ENCODE measurements around the gene AP1S2. TPM values are rescaled to one million over a fixed set of nuclear protein-coding genes. Genes with fewer than 3 reads are reported as not detected.

The AP1S2 gene
- polyA plus RNA-seq, 1 of the 3 experiments (the other 2 are of a cell fraction): 17.7 TPM

- no peak for DNase-seq
- 26% methylated on average over 3 of the region's 3 CpGs for WGBS (ENCODE audit: low lambda C conversion rate)
- TF ChIP-seq CTCF (IDR thresholded peaks at IDR 0.05) (no peak), CHD2 (IDR thresholded peaks at IDR 0.05; ENCODE audit: low read length, partially characterized antibody) (no peak), NFIC (IDR thresholded peaks at IDR 0.05; ENCODE audit: borderline replicate concordance) (no peak), RAD21 (IDR thresholded peaks at IDR 0.05; ENCODE audit: low read length) (no peak), MEF2A (IDR thresholded peaks at IDR 0.05; ENCODE audit: borderline replicate concordance, low read depth) (no peak), ZBTB33 (IDR thresholded peaks at IDR 0.05; ENCODE audit: borderline replicate concordance, low read depth) (no peak), RXRA (IDR thresholded peaks at IDR 0.05; ENCODE audit: borderline replicate concordance, low read depth) (no peak), TEAD4 (IDR thresholded peaks at IDR 0.05; ENCODE audit: borderline replicate concordance, insufficient read depth) (no peak), TAF1 (IDR thresholded peaks at IDR 0.05; ENCODE audit: borderline replicate concordance, low read depth, low read length) (no peak), REST (IDR thresholded peaks at IDR 0.05; ENCODE audit: low read depth, low read length) (no peak)
- ChIA-PET POLR2A (no interaction called here), CTCF (no interaction called here)
- Histone ChIP-seq H2AFZ (ENCODE audit: low read depth) (no peak overlapping the region), H3K9me3 (no peaks in the 10 kb centered on the region), H3K36me3 (replicated peaks in 1 of 2; ENCODE audit: control insufficient read depth in 1 of 2, insufficient read depth in 2 of 2, low read length in 1 of 2) (no peaks in the 10 kb centered on the region), H3K9me2 (no peaks in the 10 kb centered on the region), H3K27me3 (ENCODE audit: insufficient read depth) (peaks cover 12% of the 10 kb centered on the region; the same call in 1 of the 2 replicates), H3K4me2 (no peak overlapping the region), H3K9ac (no peak overlapping the region), H3K4me1 (ENCODE audit: control insufficient read depth in 1 of 2, insufficient read depth in 2 of 2, low read depth in 1 of 2, low read length in 1 of 2) (no peaks in the 10 kb centered on the region), H3F3A (replicated peaks; ENCODE audit: insufficient read depth) (no peaks in the 10 kb centered on the region), H4K20me1 (ENCODE audit: insufficient read depth) (no peaks in the 10 kb centered on the region), H3K4me3 (ENCODE audit: low read depth in 2 of 2, low read length in 1 of 2) (no peak overlapping the region), H3K27ac (ENCODE audit: low read depth in 2 of 2, low read length in 1 of 2) (no peak overlapping the region), H3K79me2 (ENCODE audit: insufficient read depth) (no peaks in the 10 kb centered on the region)
Measured at GRCh38 chrX:15866147-15866546, 11.5 kb upstream of the AP1S2 start.

Data from SK-N-SH (cell line).